ENCODE results near the gene TMEM214. TPM values are rescaled to one million over a fixed set of nuclear protein-coding genes. Genes with fewer than 3 reads are reported as not detected.

Gene TMEM214
- total RNA-seq, 1 experiment from 2014 or later: 85.0 TPM

DNA sequence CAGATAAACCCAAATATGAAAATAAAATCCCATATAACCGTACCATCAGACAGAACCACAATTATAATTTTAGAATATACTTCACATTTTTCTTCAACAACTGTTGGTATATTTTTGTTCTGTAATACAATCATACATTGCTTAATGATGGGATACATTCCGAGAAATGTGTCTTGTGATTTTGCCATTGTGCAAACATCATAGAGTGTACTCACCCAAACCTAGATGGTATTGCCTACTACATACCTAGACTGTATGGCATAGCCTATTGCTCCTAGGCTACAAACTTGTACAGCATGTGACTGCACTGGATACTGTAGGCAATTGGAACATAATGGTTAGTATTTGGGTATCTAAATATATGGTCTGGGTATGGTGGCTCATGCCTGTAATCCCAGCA lies 31.8 kb upstream of the TMEM214 start:
- H3K27ac Mint-ChIP-seq (ENCODE audit: unreplicated experiment): no peak overlapping the region
- Histone ChIP-seq H3K36me3 (ENCODE audit: control insufficient read depth, insufficient read depth, low read length) (no peaks in the 10 kb centered on the region), H3K4me3 (ENCODE audit: low read depth, low read length) (no peak overlapping the region), H3K9me3 (no peaks in the 10 kb centered on the region), H3K27me3 (replicated peaks; ENCODE audit: control insufficient read depth, insufficient read depth, low read length) (no peaks in the 10 kb centered on the region), H3K4me1 (no peaks in the 10 kb centered on the region)
- no peaks in the 10 kb centered on the region for H3K36me3 Mint-ChIP-seq (ENCODE audit: insufficient read depth, unreplicated experiment)
- TF ChIP-seq, protein P1, sequence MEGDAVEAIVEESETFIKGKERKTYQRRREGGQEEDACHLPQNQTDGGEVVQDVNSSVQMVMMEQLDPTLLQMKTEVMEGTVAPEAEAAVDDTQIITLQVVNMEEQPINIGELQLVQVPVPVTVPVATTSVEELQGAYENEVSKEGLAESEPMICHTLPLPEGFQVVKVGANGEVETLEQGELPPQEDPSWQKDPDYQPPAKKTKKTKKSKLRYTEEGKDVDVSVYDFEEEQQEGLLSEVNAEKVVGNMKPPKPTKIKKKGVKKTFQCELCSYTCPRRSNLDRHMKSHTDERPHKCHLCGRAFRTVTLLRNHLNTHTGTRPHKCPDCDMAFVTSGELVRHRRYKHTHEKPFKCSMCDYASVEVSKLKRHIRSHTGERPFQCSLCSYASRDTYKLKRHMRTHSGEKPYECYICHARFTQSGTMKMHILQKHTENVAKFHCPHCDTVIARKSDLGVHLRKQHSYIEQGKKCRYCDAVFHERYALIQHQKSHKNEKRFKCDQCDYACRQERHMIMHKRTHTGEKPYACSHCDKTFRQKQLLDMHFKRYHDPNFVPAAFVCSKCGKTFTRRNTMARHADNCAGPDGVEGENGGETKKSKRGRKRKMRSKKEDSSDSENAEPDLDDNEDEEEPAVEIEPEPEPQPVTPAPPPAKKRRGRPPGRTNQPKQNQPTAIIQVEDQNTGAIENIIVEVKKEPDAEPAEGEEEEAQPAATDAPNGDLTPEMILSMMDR (IDR thresholded peaks at IDR 0.05; ENCODE audit: insufficient read depth in 1 of 2, low read depth in 1 of 2, low read length in 1 of 2, severe bottlenecking in 1 of 2, unreplicated experiment in 1 of 2): no peak
- no peaks in the 10 kb centered on the region for H3K4me1 Mint-ChIP-seq (ENCODE audit: low read depth, unreplicated experiment)
- H3K27me3 Mint-ChIP-seq (ENCODE audit: insufficient read depth, unreplicated experiment): no peaks in the 10 kb centered on the region
- H3K4me3 Mint-ChIP-seq (ENCODE audit: unreplicated experiment): no peak overlapping the region
- CTCF ChIA-PET: no interaction called here
- POLR2A ChIA-PET: no interaction called here
- no TSS peak for BruUV-seq (replicated peaks)
- H3K9me3 Mint-ChIP-seq (ENCODE audit: unreplicated experiment): no peaks in the 10 kb centered on the region
- DNase-seq: no peak
- intact Hi-C loops (cut with micrococcal nuclease; ENCODE audit: unreplicated experiment): no loop called here

DNA sequence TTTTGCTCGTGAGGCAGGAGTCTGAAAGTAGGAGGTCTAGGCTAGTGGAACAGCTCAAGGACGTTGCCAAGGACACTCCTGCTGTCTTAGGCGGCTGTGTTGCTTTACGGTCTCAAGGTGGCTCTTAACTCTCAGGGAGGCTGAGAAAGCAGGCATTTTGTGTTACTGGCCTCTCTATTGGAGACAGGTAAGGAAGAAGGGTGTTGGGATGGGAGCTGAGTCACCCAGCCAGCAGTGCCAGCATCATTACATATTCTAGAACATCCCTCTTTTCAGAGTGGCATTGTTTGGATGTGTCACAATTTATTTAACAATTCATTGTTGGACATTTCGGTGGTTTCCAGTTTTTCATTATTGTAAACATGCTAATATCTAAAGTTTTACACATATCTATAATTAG lies 30.8 kb upstream of the TMEM214 start:
- ChIA-PET POLR2A (interaction anchor here (0.6 kb wide), 1 partner anchor 61 kb away, joined by 3 read pairs; no protein-coding TSS in a partner anchor), CTCF (no interaction called here)
- Mint-ChIP-seq H3K9me3 (ENCODE audit: unreplicated experiment) (no peaks in the 10 kb centered on the region), H3K4me3 (ENCODE audit: unreplicated experiment) (no peak overlapping the region), H3K36me3 (ENCODE audit: insufficient read depth, unreplicated experiment) (no peaks in the 10 kb centered on the region), H3K27ac (ENCODE audit: unreplicated experiment) (no peak overlapping the region), H3K4me1 (ENCODE audit: low read depth, unreplicated experiment) (peaks cover 4% of the 10 kb centered on the region), H3K27me3 (ENCODE audit: insufficient read depth, unreplicated experiment) (no peaks in the 10 kb centered on the region)
- H3K9me3 ChIP-seq: no peaks in the 10 kb centered on the region
- no peaks in the 10 kb centered on the region for H3K27me3 ChIP-seq (replicated peaks; ENCODE audit: control insufficient read depth, insufficient read depth, low read length)
- intact Hi-C loops (cut with micrococcal nuclease; ENCODE audit: unreplicated experiment): no loop called here
- H3K4me1 ChIP-seq: peaks cover 6% of the 10 kb centered on the region
- BruUV-seq (replicated peaks): no TSS peak
- TF ChIP-seq, protein P1 (IDR thresholded peaks at IDR 0.05; ENCODE audit: insufficient read depth in 1 of 2, low read depth in 1 of 2, low read length in 1 of 2, severe bottlenecking in 1 of 2, unreplicated experiment in 1 of 2): no peak
- no peak overlapping the region for H3K4me3 ChIP-seq (ENCODE audit: low read depth, low read length)
- no peaks in the 10 kb centered on the region for H3K36me3 ChIP-seq (ENCODE audit: control insufficient read depth, insufficient read depth, low read length)
- no peak for DNase-seq

DNA sequence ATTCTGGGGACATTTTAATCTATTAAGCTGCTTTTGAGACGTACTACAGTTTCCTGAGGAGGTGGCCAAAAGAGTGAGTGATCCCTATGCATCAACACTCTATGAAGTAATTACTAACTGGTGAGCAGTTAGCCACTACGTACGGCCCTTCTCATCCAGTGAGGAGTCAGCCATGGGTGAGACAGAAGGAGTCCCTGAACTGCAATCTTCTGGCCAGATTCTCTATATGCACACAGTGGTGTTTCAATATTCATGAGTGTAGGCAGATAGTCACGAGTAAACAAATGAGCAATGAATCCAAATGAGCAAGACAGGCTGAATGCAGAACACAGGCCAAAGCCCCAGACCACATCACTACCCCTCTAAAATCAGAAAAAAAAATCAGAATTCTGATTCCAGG lies 29.8 kb upstream of the TMEM214 start:
- Histone ChIP-seq H3K27me3 (replicated peaks; ENCODE audit: control insufficient read depth, insufficient read depth, low read length) (no peaks in the 10 kb centered on the region), H3K36me3 (ENCODE audit: control insufficient read depth, insufficient read depth, low read length) (no peaks in the 10 kb centered on the region), H3K9me3 (no peaks in the 10 kb centered on the region), H3K4me3 (ENCODE audit: low read depth, low read length) (no peak overlapping the region), H3K4me1 (peaks cover 16% of the 10 kb centered on the region)
- Mint-ChIP-seq H3K4me1 (ENCODE audit: low read depth, unreplicated experiment) (peaks cover 12% of the 10 kb centered on the region), H3K27me3 (ENCODE audit: insufficient read depth, unreplicated experiment) (no peaks in the 10 kb centered on the region), H3K9me3 (ENCODE audit: unreplicated experiment) (no peaks in the 10 kb centered on the region), H3K4me3 (ENCODE audit: unreplicated experiment) (no peak overlapping the region), H3K36me3 (ENCODE audit: insufficient read depth, unreplicated experiment) (no peaks in the 10 kb centered on the region), H3K27ac (ENCODE audit: unreplicated experiment) (no peak overlapping the region)
- intact Hi-C loops (cut with micrococcal nuclease; ENCODE audit: unreplicated experiment): no loop called here
- BruUV-seq (replicated peaks): no TSS peak
- POLR2A ChIA-PET: no interaction called here
- CTCF ChIA-PET: interaction anchor here (1.1 to 1.6 kb wide), 2 partner anchors 10 to 41 kb away, joined by 3 read pairs; no protein-coding TSS in a partner anchor
- TF ChIP-seq, protein P1 (IDR thresholded peaks at IDR 0.05; ENCODE audit: insufficient read depth in 1 of 2, low read depth in 1 of 2, low read length in 1 of 2, severe bottlenecking in 1 of 2, unreplicated experiment in 1 of 2): no peak
- DNase-seq: no peak

Data from Caco-2 (cell line).